Neural cell (in vitro differentiated cells): ENCODE results near the gene MAP3K20. TPM values are rescaled to one million over a fixed set of nuclear protein-coding genes. Genes with fewer than 3 reads are reported as not detected.

Experiments used
- H2AFZ ChIP-seq: fragments of 200-600, 300-800 bp; sonication (generic), shearing (Covaris generic); 2 replicates; pipeline ENCODE4 v1.6.0; 2014; ENCODE audit warnings: low read depth, mild to moderate bottlenecking, antibody characterized with exemption, low read length, moderate library complexity
- H3F3A ChIP-seq: fragments of 200-600 bp; shearing (Covaris generic); 2 replicates; pipeline ENCODE4 v1.6.1; 2016; ENCODE audit warnings: mild to moderate bottlenecking, moderate library complexity, mixed read lengths, antibody characterized with exemption, low read length; ENCODE audit not compliant: insufficient read depth, poor library complexity, severe bottlenecking
- H3K27ac ChIP-seq: fragments of 200-600, 300-800 bp; sonication (generic), shearing (Covaris generic); 2 replicates; pipeline ENCODE4 v1.5.1; 2014; ENCODE audit warnings: mild to moderate bottlenecking, low read length, moderate library complexity
- H3K27me3 ChIP-seq: fragments of 300-800, 200-600 bp; sonication (generic), shearing (Covaris generic); 2 replicates; pipeline ENCODE4 v1.6.0; 2014; ENCODE audit warnings: mild to moderate bottlenecking, low read depth, low read length, moderate library complexity; ENCODE audit not compliant: insufficient read depth
- H3K36me3 ChIP-seq: fragments of 300-800, 200-600 bp; sonication (generic), shearing (Covaris generic); 2 replicates; pipeline ENCODE4 v1.5.1; 2014; ENCODE audit warnings: mild to moderate bottlenecking, antibody characterized with exemption, low read length, moderate library complexity; ENCODE audit not compliant: insufficient read depth
- H3K4me2 ChIP-seq: fragments of 300-800, 200-600 bp; sonication (generic), shearing (Covaris generic); 2 replicates; pipeline ENCODE4 v1.6.0; 2014; ENCODE audit warnings: mild to moderate bottlenecking, low read length
- H3K4me3 ChIP-seq: fragments of 300-800, 200-600 bp; sonication (generic), shearing (Covaris generic); 2 replicates; pipeline ENCODE4 v1.5.1; 2014; ENCODE audit warnings: mild to moderate bottlenecking, low read length, moderate library complexity
- H3K79me2 ChIP-seq: fragments of 200-600 bp; shearing (Covaris generic); replicated peaks from 2 replicates; pipeline ENCODE4 v1.6.0; 2014; ENCODE audit warnings: mild to moderate bottlenecking, low read length, moderate library complexity; ENCODE audit not compliant: insufficient read depth
- H3K9ac ChIP-seq: fragments of 300-800, 200-600 bp; sonication (generic), shearing (Covaris generic); 2 replicates; pipeline ENCODE4 v1.6.1; 2016; ENCODE audit warnings: mild to moderate bottlenecking, low read length, mixed read lengths
- H3K9me2 ChIP-seq: fragments of 200-600 bp; shearing (Covaris generic); 2 replicates; pipeline ENCODE4 v1.6.1; 2016; ENCODE audit warnings: mild to moderate bottlenecking, low read length, mixed read lengths; ENCODE audit not compliant: insufficient read depth
- H3K9me3 ChIP-seq: fragments of 200-600, 300-800 bp; sonication (generic), shearing (Covaris generic); 2 replicates; pipeline ENCODE4 v1.6.1; 2016; ENCODE audit warnings: mild to moderate bottlenecking, mixed run types, low read length, moderate library complexity, mixed read lengths
- H4K20me1 ChIP-seq: fragments of 200-600 bp; shearing (Covaris generic); 2 replicates; pipeline ENCODE4 v1.6.1; 2016; ENCODE audit warnings: mild to moderate bottlenecking, mixed run types; ENCODE audit not compliant: insufficient read depth
- CTCF ChIP-seq: fragments of 450-650 bp; IDR thresholded peaks from 2 replicates; pipeline ENCODE4 v1.5.1; 2014; ENCODE audit warnings: antibody characterized with exemption, mild to moderate bottlenecking, moderate library complexity; ENCODE audit not compliant: poor library complexity, severe bottlenecking
- EP300 ChIP-seq: fragments of 450-650 bp; conservative IDR thresholded peaks from 2 replicates; pipeline ENCODE4 v1.6.1; 2014; ENCODE audit warnings: antibody characterized with exemption, mild to moderate bottlenecking, moderate library complexity; ENCODE audit not compliant: poor library complexity, severe bottlenecking
- EZH2 ChIP-seq: fragments of 200-600, 300-800 bp; shearing (Covaris generic), sonication (generic); IDR thresholded peaks from 2 replicates; pipeline ENCODE4 v1.6.1; 2014; ENCODE audit warnings: antibody characterized with exemption, low read length, borderline replicate concordance, mild to moderate bottlenecking; ENCODE audit not compliant: insufficient read depth, poor library complexity, severe bottlenecking
- MXI1 ChIP-seq: fragments of 450-650 bp; conservative IDR thresholded peaks from 2 replicates; pipeline ENCODE4 v1.6.1; 2014; ENCODE audit warnings: antibody characterized with exemption, mild to moderate bottlenecking; ENCODE audit not compliant: poor library complexity, severe bottlenecking
- POLR2AphosphoS5 ChIP-seq: IDR thresholded peaks from 2 replicates; pipeline ENCODE4 v1.6.1; 2012
- RAD21 ChIP-seq: fragments of 450-650 bp; conservative IDR thresholded peaks from 2 replicates; pipeline ENCODE4 v1.6.1; 2014; ENCODE audit warnings: antibody characterized with exemption, mild to moderate bottlenecking, moderate library complexity
- REST ChIP-seq: IDR thresholded peaks from 2 replicates; pipeline ENCODE4 v1.6.1; 2012; ENCODE audit warnings: borderline replicate concordance
- SMC3 ChIP-seq: fragments of 450-650 bp; conservative IDR thresholded peaks from 2 replicates; pipeline ENCODE4 v1.6.1; 2014; ENCODE audit warnings: antibody characterized with exemption, mild to moderate bottlenecking, moderate library complexity; ENCODE audit not compliant: poor library complexity
- TAF1 ChIP-seq: IDR thresholded peaks from 2 replicates; pipeline ENCODE4 v1.6.1; 2012; ENCODE audit warnings: low read depth
- polyA plus RNA-seq: library from polyadenylated mRNA; depleted of rRNA; stranded (reverse); fragments of >200 nt; gene quantifications from 2 replicates; pipeline ENCODE4 v1.2.3, GENCODE V29; 2014

The MAP3K20 gene
- polyA plus RNA-seq, 1 donor from 2014 or later: 0.48 TPM

- Histone ChIP-seq H2AFZ (no peak overlapping the region), H3K4me3 (no peak overlapping the region), H3K4me2 (no peak overlapping the region), H3K36me3 (no peaks in the 10 kb centered on the region), H4K20me1 (no peaks in the 10 kb centered on the region), H3K9me2 (no peaks in the 10 kb centered on the region), H3K79me2 (no peaks in the 10 kb centered on the region), H3F3A (no peaks in the 10 kb centered on the region), H3K27me3 (no peaks in the 10 kb centered on the region), H3K27ac (no peak overlapping the region), H3K9me3 (no peaks in the 10 kb centered on the region), H3K9ac (no peak overlapping the region)
- TF ChIP-seq EP300 (no peak), RAD21 (no peak), MXI1 (no peak), SMC3 (no peak), CTCF (no peak), TAF1 (no peak), REST (no peak), EZH2 (no peak), POLR2AphosphoS5 (no peak)
These were observed 157.5 kb downstream of the MAP3K20 start for GRCh38 chr2:173232956-173233744.

- H3K4me2 ChIP-seq: no peak overlapping the region
- no peaks in the 10 kb centered on the region for H3F3A ChIP-seq
- no peaks in the 10 kb centered on the region for H3K36me3 ChIP-seq
- no peaks in the 10 kb centered on the region for H4K20me1 ChIP-seq
- no peak overlapping the region for H2AFZ ChIP-seq
- TF ChIP-seq EZH2 (no peak), SMC3 (no peak), EP300 (no peak), RAD21 (no peak), TAF1 (no peak), POLR2AphosphoS5 (no peak), REST (no peak), CTCF (no peak), MXI1 (no peak)
- no peak overlapping the region for H3K27ac ChIP-seq
- no peaks in the 10 kb centered on the region for H3K9me2 ChIP-seq
- no peak overlapping the region for H3K9ac ChIP-seq
- H3K9me3 ChIP-seq: no peaks in the 10 kb centered on the region
- no peak overlapping the region for H3K4me3 ChIP-seq
- no peaks in the 10 kb centered on the region for H3K79me2 ChIP-seq
- no peaks in the 10 kb centered on the region for H3K27me3 ChIP-seq
These were observed 160.5 kb downstream of the MAP3K20 start for GRCh38 chr2:173235947-173236803.
